Adipocyte (in vitro differentiated cells): ENCODE data around the gene BLACAT1.
"Not testable (repeated sequence)": the region's sequence is repeated elsewhere in the genome, so short reads cannot be mapped to it uniquely, and the experiment has no call there.

Experiments
- DNase-seq: peaks from one replicate; pipeline ENCODE4 v3.0.0-alpha.2; 2015; ENCODE audit warnings: low read depth
- H3K27me3 ChIP-seq: replicated peaks from 2 replicates; pipeline ENCODE4 v1.7.0; 2013; ENCODE audit warnings: mild to moderate bottlenecking, low read length, moderate library complexity; ENCODE audit not compliant: control insufficient read depth, insufficient read depth
- H3K36me3 ChIP-seq: 2 replicates; pipeline ENCODE4 v1.7.0; 2013; ENCODE audit warnings: low read length, mild to moderate bottlenecking, moderate library complexity; ENCODE audit not compliant: control insufficient read depth, insufficient read depth, severe bottlenecking
- H3K4me1 ChIP-seq: 2 replicates; pipeline ENCODE4 v1.7.0; 2013; ENCODE audit warnings: mild to moderate bottlenecking, low read length, moderate library complexity; ENCODE audit not compliant: control insufficient read depth, insufficient read depth
- H3K4me3 ChIP-seq: 2 replicates; pipeline ENCODE4 v1.7.0; 2013; ENCODE audit warnings: mild to moderate bottlenecking, low read length, moderate library complexity
- H3K9ac ChIP-seq: 2 replicates; pipeline ENCODE4 v1.7.0; 2013; ENCODE audit warnings: mild to moderate bottlenecking, low read length, moderate library complexity
- H3K9me3 ChIP-seq: 2 replicates; pipeline ENCODE4 v1.7.0; 2013; ENCODE audit warnings: mild to moderate bottlenecking, low read length, moderate library complexity; ENCODE audit not compliant: control insufficient read depth

The BLACAT1 gene

DNA sequence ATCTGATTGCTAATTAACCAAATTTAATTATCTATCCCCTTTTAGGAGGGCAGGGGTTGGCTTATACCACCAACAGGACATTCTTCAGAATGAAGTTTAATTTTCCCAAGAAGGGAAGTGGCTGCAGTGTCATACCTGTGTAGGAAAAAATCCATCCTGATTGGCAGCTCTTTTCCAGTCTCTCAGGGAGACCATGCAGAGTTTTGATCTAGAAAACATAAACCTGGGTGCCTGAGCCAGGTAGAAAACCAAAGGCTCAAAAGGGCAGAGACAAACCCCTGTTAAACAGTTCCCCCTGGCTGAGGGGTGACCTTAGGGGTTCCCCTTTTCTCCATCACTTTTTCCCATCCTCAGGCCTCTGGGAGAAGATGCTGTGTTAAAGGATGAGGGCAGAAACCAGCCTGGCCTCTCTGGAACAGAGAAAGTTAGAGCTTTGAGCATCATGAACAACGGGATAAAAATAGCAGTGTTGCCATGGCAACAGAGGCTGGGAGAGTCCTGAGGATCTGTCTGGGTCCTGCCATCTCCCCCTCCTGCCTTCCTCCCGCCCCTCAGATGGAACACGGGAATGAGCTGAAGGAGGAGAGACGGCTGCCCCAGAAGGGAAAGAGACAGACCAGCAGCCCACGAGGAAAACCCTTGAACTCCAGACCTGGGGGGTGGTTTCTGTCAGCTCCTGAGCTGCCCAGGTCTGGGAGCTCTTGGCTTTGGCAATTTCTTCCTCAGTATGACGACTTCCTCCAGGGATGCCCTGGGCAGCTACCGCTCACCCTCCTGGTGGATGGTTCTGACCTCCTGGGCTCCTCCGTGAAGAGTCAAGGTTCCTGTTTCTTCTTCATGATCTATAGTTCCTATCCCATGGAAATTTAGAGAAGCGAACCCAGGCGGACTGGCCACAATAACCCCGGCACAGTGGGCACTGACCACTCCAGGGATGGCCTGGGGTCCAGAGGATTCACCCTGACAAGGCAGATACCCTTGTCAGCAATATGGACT is 20.0 kb downstream of the BLACAT1 start:
- DNase-seq: peak; percentile 23
- Histone ChIP-seq H3K4me3 (no peak overlapping the region), H3K27me3 (peaks cover 83% of the 10 kb centered on the region), H3K9me3 (no peaks in the 10 kb centered on the region), H3K4me1 (peaks cover 12% of the 10 kb centered on the region), H3K9ac (no peak overlapping the region), H3K36me3 (no peaks in the 10 kb centered on the region)

DNA sequence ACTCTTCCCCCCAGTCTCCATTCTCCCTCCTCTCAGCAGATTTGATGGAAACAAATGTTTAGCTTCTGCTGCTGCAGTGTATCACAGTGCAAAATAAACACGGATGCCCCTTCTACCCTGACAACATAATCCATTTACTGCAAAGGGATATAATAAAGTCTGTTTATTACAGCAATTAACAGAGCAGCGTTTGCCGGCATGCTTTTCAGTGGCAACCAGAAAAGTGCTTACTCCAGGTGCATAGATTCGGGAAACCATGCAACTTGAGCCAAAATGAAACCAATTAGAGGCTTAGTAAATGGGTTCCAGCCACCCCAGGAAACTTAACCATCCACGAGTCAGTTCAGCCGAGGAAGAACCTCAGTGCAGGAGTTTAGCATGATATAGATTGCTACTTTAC is 21.1 kb downstream of the BLACAT1 start:
- H3K36me3 ChIP-seq: no peaks in the 10 kb centered on the region
- no peaks in the 10 kb centered on the region for H3K9me3 ChIP-seq
- no peak overlapping the region for H3K9ac ChIP-seq
- peaks cover 14% of the 10 kb centered on the region for H3K4me1 ChIP-seq
- H3K27me3 ChIP-seq: peaks cover 80% of the 10 kb centered on the region
- H3K4me3 ChIP-seq: no peak overlapping the region
- DNase-seq: no peak

DNA sequence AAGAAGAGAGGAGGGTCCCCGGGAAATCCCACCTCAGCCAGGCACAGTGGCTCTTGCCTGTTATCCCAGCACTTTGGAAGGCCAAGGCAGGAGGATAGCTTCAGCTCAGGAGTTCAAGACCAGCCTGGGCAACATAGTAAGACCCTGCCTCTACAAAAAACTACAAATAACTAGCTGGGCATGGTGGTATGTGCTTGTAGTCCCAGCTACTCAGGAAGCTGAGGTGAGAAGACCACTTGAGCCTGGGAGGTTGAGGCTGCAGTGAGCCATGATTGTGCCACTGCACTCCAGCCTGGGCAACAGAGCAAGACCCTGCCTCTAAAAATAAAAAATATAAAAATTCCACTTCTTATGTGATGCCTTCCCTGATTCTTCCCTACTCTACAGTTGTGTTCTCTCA is 23.2 kb downstream of the BLACAT1 start:
- not testable (repeated sequence) for H3K4me1 ChIP-seq
- peaks cover 73% of the 10 kb centered on the region for H3K27me3 ChIP-seq

DNA sequence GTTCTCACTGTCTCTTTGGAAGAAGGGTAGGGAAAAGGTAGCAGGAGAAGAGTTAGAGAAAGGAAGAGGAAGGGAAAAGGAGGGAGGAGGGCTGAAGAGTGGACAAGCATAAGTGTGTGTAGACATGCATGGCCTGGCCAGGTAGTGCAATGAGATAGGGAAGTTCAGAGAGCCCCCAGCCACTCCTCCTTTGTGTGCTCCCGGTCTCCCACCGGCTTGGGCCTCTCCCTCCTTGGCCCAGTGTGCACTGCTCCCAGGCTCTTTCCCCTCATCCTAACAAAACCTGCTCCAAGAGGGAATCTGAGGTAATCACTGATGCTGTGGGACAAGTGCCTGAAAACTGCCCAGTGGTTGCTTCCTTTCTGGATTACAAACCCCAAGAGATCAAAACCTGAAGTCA is 23.7 kb downstream of the BLACAT1 start:
- Histone ChIP-seq H3K4me1 (peaks cover 5% of the 10 kb centered on the region), H3K27me3 (peaks cover 67% of the 10 kb centered on the region), H3K9ac (no peak overlapping the region), H3K36me3 (no peaks in the 10 kb centered on the region), H3K9me3 (no peaks in the 10 kb centered on the region), H3K4me3 (no peak overlapping the region)
- no peak for DNase-seq

More for the DNA sequence above, 23.2 kb downstream of the BLACAT1 start:
- not testable (repeated sequence) for H3K9me3 ChIP-seq, H3K9ac ChIP-seq, DNase-seq, H3K36me3 ChIP-seq, H3K4me3 ChIP-seq

DNA sequence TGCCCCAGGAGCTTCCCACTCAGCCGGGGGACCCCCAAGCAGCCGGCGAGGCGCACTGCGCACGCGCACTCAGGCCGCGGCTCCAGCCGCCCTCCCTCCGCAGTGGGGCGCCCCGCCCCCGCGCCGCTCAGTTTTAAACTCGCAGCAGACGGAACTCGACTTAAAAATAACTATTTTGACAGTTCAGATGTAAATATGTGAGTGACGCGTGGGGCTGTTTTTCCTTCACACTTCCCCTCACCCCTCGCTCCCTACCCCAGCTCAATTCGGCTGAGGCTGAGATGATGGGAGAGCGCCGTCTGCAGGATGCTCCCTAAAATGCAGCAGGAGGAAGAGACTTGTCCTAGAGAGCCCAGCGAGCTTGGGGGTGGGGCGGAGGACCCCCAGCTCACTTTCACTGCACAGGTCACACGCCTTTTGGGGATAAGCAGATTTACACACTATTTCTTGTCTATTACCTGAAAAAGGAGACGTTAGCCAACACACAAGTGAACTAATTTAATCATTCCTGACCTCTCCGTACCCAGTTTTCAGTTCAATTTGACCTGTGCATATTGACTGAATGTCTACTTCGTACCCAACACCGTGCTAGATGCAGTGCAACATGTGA is 25.0 kb downstream of the BLACAT1 start:
- Histone ChIP-seq H3K36me3 (no peaks in the 10 kb centered on the region), H3K27me3 (peaks cover 64% of the 10 kb centered on the region), H3K9me3 (no peaks in the 10 kb centered on the region), H3K4me3 (peak overlapping the region; percentile 80), H3K4me1 (peaks cover 5% of the 10 kb centered on the region), H3K9ac (peak overlapping the region; percentile 31)
- peak; percentile 69 for DNase-seq

DNA sequence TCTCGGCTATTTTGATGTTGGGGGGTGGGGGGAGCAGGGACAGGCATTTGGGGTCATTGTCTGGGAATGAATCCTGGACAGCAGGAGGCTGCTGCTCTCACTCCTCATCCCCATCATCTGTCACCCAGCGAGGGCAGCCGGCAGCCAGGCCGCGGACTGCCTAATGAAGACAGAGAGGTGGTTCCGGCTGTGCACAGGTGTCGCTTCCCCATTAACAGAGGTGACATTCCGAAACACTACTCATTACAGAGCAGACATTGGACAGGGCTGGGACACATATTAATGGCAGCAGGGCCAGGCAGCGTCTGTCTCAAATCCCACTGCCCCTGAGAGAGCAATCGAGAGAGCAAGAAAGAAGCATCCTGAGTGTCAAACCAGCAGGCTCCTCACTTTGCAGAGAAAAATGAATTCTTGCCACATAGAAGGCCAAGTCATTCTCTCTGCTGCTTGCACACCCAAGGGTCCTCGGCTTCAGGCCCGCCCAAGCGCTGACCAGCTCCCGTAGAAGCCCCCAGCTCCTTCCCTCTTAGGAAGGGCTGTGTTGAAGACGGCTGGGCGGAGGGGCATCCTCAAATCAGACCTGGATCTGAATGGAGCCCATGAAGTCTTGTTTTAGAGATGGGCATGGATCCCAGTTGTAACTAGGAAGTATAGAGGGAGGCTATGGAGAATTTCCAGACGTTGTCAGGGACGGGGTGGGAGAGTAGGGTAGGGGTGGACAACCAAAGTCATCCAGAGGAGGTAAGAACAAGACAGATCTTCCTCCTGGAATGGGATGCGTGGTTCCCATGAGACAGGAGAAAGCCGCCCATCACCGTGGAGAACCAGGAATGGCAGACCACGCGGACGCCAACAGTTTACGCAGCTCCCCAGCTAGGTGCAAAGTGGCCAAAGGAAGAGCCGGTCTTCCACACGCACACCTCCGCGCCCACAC is 25.8 kb downstream of the BLACAT1 start:
- Histone ChIP-seq H3K27me3 (peaks cover 64% of the 10 kb centered on the region), H3K9ac (peak overlapping the region; percentile 31), H3K9me3 (no peaks in the 10 kb centered on the region), H3K4me3 (peak overlapping the region; percentile 80), H3K36me3 (no peaks in the 10 kb centered on the region), H3K4me1 (peaks cover 5% of the 10 kb centered on the region)
- DNase-seq: no peak

DNA sequence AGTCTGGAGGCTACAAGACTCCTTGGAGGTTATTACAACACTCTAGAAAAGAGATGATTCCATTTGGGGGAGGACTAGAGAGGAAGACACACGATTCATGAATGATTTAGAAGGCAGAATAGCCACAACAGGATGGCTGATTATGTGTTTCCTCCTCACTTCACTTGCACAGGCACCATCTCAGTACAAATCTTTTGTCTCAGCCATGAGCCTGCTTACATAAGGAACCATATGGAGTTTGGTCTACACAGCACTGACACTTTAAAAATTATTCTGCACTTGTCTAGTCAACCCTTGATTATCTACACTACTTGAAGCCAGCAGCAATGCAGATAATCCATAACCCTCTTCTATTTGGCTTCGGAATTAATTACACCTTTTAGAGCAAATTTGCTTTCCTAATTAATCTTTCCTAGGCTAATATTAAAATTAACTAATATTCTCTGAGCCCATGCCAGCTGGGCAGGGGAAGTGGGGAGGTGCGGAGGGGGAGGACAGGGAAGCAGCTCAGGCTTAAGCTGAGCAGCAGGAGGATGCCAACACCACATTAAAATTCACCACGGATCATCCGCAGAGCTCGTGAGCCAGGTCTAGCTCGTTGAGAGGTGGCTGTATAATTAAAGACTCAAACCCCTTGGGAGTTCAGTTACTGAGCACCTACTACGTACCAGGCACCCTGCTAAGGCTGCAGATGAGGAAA is 30.8 kb downstream of the BLACAT1 start:
- H3K9me3 ChIP-seq: no peaks in the 10 kb centered on the region
- no peaks in the 10 kb centered on the region for H3K4me1 ChIP-seq
- no peaks in the 10 kb centered on the region for H3K36me3 ChIP-seq
- no peak for DNase-seq
- no peak overlapping the region for H3K9ac ChIP-seq
- H3K4me3 ChIP-seq: no peak overlapping the region
- H3K27me3 ChIP-seq: peaks cover 81% of the 10 kb centered on the region

DNA sequence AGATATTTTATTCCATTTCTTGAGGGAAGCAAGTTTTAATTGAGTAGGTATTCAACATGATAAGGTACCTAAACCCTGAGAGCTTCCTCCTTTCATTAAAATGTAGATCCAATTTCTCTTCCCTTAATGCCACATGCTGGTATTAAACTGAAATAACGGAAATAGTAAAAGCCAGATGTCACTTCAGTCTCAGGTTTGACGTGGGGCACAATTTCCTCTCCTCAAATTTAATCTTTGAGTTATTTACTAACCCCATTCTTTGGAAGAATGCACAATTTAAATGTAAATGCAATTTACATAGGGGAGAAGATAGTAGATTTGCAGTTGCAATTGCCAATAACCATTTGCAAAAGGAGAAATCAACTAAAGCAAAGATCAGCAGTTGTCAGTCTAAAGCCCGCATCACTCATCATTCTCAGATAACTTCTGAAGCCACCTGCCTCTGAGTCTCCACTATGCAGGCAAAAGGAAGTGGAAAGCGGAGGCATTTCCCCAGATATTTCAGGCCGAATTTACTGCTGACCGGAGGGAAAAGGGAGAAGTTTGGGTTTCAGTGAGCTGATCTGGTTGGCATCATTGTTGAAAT is 31.9 kb downstream of the BLACAT1 start:
- Histone ChIP-seq H3K9me3 (no peaks in the 10 kb centered on the region), H3K27me3 (peaks cover 72% of the 10 kb centered on the region), H3K4me3 (no peak overlapping the region), H3K9ac (no peak overlapping the region), H3K36me3 (no peaks in the 10 kb centered on the region), H3K4me1 (no peaks in the 10 kb centered on the region)
- DNase-seq: no peak

DNA sequence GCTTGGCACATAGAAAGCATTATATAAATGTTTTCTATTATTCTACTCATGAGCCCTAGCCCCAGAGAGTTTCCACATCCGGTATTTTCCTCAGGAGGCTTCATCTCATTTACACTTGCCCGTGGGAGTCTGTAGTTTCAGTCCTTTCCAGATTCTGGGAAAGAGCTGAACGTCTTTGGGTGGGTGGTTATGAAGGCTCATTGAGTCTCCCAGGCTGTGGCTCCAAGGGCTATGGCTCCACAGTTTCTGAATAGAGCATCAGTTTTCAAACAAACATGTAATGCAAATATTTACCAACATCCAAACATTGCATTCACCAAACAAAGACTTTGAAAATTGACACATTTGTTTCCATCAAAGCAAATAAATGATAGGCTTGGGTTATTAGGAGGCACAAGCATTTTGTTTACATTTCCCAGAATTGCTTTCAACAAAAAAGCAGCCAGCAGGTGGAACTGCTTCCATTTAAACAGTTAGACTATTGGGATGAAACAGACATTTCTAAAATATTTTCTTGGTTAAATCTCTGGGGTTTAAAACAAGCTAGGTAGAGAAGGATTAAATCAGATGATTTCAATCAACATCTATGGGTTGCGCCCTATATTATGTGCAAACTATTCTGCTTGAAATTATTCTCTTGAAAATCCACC is 32.7 kb downstream of the BLACAT1 start:
- H3K9ac ChIP-seq: no peak overlapping the region
- H3K9me3 ChIP-seq: no peaks in the 10 kb centered on the region
- no peaks in the 10 kb centered on the region for H3K4me1 ChIP-seq
- no peak for DNase-seq
- H3K27me3 ChIP-seq: peaks cover 72% of the 10 kb centered on the region
- no peaks in the 10 kb centered on the region for H3K36me3 ChIP-seq
- H3K4me3 ChIP-seq: no peak overlapping the region

DNA sequence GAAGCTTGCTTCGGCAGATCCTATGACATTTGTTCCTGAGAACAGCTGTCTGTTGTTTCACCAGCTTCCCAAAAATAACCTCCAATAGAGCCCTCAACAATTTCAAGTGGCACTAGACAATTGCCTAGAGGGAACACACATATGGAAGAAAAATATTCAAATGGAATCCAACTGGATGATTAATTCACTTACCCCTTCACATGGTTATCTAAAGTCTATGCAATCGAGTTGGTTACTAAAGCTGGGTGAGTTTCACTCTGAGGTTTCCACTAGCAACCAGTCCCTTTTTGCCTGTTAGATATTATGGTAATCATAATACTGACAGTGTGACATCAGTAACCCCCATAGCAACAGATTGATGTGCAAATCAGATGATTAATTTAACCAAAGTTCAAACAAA is 34.0 kb downstream of the BLACAT1 start, which contains the start of gene LEMD1:
LEMD1 (minus strand) TSS at position 259 of the 400 bp plus-strand sequence. CDS start 1,520 bp downstream, outside the sequence.
- peak; percentile 7 for DNase-seq
- Histone ChIP-seq H3K27me3 (peaks cover 85% of the 10 kb centered on the region), H3K4me3 (no peak within 1 kb of the TSS), H3K9me3 (no peaks in the 10 kb centered on the region), H3K4me1 (no peaks in the 10 kb centered on the region), H3K36me3 (no peaks in the 10 kb centered on the region), H3K9ac (no peak within 1 kb of the TSS)
